Measurements from ENCODE around the gene SMAD7.

DNA sequence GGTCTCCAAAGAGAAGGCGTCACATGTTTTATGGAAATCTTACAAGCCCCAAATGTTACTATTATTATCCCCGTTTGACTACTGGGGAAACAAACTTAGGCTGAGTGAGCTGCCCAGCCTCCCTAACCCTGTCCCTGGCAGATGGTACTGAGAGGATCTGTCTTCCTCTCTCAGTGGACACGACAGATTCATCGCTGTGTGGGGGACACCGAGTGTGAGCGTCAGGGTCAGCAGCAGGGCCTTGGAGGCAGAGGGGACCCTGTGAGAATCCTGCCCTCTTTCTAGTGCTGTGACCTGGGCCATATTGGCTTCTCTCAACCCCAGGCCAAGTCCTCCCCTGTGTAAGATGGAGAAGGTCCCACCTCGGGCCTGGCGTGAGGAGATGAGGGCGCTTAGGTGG lies 27.1 kb upstream of the SMAD7 start:
- TF ChIP-seq, protein P1, sequence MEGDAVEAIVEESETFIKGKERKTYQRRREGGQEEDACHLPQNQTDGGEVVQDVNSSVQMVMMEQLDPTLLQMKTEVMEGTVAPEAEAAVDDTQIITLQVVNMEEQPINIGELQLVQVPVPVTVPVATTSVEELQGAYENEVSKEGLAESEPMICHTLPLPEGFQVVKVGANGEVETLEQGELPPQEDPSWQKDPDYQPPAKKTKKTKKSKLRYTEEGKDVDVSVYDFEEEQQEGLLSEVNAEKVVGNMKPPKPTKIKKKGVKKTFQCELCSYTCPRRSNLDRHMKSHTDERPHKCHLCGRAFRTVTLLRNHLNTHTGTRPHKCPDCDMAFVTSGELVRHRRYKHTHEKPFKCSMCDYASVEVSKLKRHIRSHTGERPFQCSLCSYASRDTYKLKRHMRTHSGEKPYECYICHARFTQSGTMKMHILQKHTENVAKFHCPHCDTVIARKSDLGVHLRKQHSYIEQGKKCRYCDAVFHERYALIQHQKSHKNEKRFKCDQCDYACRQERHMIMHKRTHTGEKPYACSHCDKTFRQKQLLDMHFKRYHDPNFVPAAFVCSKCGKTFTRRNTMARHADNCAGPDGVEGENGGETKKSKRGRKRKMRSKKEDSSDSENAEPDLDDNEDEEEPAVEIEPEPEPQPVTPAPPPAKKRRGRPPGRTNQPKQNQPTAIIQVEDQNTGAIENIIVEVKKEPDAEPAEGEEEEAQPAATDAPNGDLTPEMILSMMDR (IDR thresholded peaks at IDR 0.05) = no peak
- TF ChIP-seq POLR2A (IDR thresholded peaks at IDR 0.05) = no peak
